NCI-H146 treated with DMSO at 0.1 percent for 48 hours (cell line): ENCODE measurements around the gene CTIF.

Experiments
- DNase-seq: peaks from one replicate; lab custom pipeline; 2025; ENCODE audit not compliant: unreplicated experiment; lab: John Stamatoyannopoulos, UW

Gene CTIF

GRCh38 chr18:48742706-48743475 lies 204.1 kb downstream of the CTIF start:
- no peak for DNase-seq

DNA sequence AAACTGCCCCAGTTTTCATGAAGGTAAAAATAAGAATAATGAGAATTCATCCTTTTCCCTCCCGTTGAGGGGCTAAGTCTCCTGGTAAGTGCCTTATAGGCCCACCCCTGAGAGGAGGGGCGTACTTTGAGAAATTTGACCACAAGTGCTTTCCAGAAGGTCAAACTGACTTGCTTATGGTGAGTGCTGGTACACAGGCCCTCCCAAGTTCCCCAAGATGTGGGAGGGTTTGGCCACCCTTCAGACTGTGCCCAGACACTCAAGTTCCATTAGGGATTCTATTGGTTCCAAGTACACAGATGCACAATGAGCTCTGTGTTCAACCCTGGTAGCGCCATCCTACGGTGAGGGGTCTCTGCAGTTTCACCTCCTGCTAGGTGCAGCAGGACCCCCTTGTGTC lies 205.1 kb downstream of the CTIF start:
- DNase-seq = no peak

- no peak for DNase-seq
Measured at GRCh38 chr18:48745293-48745692, 206.5 kb downstream of the CTIF start.

GRCh38 chr18:48749768-48750167 lies 210.9 kb downstream of the CTIF start:
- DNase-seq = no peak

GRCh38 chr18:48750485-48751175 lies 211.8 kb downstream of the CTIF start:
- no peak for DNase-seq

- DNase-seq = no peak
Measured at GRCh38 chr18:48751727-48752468, 213.1 kb downstream of the CTIF start.

DNA sequence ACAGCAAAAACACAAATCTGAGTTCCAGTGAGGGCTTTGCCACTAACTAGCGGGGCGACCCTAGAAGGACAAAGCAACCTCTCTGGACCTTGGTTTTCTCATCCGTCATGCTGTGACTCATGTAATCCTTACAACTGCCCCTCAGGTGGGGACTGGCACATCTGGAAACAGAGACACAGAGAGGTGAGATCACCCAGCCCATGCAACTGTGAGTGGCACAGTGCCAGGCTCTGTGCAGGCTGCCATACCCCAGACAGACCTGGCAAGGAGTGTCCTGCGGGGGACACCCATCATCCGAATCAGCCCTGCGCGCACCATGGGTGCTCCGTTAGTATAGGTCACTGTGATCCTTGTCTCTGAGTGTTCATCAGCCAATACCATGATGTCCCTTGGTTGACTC lies 213.6 kb downstream of the CTIF start:
- DNase-seq = no peak

DNA sequence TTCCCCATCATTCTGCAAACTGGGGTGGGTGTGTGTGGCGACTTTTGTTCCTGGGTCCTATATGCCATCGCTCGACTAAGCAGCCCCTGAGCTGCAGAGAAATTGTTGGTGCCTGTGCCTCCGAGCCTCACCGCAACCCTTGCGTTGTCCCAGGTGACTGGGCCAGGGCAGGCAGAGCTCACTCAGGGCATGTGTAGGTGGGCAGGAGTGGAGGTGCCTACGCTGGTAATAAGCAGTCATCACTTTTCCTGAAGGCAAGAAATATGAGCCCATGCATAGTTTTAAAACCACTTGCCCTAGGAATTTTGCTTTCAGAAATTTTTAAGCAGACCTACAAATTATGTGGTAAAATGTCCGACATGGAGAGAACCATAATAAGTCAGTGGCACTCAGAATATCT lies 214.1 kb downstream of the CTIF start:
- no peak for DNase-seq

DNA sequence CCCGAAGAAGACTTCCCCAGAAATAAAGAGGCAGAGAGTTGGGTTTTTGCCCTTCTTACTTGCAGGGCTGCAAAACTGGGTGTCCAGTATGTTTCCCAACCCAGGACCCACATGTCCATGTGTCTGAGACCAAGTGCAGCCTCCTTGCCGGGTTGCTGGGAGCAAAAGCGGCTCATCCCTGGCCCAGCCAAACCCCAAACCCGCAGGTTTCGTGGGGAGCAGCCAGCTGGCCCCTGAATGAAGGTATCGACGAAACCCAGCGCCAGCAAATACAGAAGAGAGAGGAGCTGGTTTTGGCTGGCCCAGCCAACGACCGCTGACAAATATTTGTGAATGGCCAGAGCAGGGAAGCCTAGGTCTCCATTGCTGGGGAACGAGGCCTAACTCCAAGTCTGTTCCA lies 214.9 kb downstream of the CTIF start:
- no peak for DNase-seq

DNA sequence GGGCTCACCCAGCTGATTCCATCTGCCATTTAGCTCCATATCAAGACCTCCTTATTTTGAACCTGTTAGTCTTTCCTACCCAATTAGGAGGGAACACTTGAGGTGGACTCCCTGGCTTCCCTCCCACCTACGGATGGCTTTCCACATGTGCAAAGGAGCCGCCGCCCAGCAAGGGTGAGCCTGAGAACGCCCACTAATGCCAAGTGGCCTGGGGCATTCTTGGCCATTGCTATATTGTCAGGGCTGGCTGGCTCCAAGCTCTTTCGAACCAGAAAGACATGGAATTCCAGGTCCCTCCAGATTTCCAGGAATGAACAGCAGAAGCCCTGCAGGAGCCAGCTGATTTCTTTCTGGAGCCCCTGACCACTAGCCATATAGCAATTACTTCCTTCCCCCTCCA lies 215.7 kb downstream of the CTIF start:
- no peak for DNase-seq

DNA sequence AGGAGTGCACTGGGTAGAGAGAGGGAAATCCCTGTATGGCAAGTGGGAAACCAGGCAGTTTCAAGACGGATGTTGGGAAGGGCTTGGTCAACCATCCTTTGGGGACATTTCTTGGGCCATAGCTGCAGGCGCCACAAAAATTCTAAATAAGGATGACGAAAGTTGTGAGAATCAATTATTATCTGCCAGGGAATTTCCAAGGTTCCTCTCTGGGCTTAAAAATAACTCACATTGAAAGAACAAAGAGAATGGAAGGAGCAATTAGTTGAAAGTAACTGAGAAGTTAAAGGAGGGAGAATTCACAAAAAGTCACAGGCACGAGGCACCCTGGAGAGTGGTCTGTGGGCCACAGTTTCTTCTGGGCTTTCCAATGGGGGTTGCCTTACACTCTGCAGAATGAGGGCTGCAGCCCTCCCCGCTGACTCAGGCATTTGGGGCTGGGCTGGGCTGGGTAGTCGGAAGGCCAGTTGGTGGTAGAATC lies 216.2 kb downstream of the CTIF start:
- no peak for DNase-seq

- DNase-seq = no peak
Measured at GRCh38 chr18:48756511-48757226, 217.8 kb downstream of the CTIF start.

- no peak for DNase-seq
Measured at GRCh38 chr18:48757367-48757766, 218.5 kb downstream of the CTIF start.

GRCh38 chr18:48757906-48758305 lies 219.1 kb downstream of the CTIF start:
- DNase-seq = no peak

DNA sequence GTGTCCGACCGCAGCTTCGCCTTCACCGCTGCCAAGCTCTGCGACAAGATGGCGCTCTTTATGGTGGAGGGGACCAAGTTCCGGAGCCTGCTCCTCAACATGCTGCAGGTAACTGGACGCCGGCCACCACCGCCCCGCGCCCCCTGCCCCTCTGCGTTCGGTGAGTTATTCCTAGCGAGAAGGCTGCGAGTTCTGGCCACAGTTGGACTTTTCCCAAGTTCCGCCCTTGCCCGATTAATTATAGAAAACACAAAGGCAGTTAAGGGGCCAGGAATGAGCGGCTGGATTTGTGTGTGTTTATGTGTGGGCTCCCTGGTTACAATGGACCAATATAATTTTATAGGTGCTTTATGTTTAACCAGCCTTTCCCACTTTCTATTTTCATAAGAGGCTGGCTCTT lies 222.8 kb downstream of the CTIF start:
- DNase-seq = no peak

DNA sequence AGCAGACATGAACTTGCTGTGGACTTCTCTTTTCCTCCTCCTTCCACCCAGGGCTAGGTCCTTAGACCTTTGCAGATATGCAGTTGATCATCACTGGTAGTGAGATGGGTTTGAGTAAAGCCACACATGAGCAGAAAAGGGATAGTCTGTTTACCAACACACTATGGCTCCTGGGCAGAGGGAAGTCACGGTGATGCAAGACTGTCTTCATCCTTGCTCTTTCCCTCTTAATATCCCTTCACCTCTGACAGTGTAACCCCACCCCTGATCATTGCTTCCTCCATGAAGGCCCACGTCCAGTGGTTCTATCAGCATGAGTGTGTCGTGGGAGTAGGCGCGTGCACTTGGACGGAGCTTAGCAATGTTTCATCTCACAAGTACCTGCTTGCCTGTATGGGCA lies 223.2 kb downstream of the CTIF start:
- no peak for DNase-seq

DNA sequence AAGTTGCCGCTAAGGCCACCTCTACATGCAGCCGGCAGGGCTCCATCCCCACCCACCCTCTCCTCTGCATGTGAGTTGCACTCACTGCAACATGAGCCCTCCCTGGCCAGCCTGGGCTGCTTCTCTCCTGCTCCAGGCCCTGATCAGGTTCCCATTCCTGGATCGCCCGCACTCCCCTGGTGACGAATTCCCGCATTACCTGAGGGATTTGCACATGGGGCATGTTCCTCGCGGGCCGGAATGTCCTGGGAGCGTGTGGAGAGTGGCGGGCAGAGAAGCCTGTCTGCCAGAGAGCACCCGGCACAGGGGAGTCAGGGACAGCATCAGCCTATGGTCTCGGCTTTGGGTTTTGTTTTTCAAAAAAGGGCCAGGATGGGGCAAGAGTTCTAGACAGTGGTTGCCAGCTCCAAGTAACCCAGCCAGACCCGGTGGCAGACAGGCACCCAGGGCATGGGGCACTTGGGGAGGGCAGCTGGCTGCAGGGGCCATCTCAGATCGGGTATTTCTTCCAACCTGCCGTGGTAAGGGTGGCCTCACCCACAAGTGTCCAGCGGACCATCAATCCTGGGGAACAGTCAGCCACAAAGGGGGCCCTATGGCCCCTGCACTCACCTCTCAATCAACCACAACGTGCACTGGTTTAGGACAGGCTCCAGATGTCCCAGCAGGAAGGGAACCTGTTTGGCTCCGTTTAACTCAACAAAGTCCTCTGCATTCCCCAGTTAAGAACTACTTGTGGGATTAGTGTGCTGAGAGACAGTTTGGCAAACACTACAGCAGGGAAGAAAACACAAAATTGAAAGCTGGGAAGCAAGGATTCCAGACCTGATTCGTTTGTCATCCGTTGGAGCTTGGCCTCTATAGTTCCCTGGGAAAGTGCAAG lies 224.2 kb downstream of the CTIF start:
- no peak for DNase-seq

- DNase-seq = no peak
Measured at GRCh38 chr18:48763719-48764100, 224.9 kb downstream of the CTIF start.

DNA sequence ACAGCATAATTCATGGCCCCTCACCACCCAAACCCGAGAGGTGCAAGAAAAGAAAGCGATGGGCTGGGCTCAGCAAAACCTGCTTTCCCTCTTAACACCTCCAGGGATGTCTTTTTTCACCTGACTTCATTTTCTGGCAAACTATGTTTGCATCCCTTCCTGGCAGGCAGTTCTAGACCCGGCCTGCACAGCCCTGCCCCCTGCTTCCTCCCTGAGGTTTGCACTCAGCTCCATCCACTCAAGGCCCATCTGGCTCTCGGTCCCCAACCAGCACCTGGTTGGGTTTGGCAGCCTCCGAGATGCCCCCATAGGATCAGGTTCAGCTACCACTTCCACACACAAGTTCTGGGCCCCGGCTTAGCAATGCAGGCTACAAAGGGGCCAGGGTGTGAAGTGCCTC lies 226.2 kb downstream of the CTIF start:
- no peak for DNase-seq

GRCh38 chr18:48766026-48766425 lies 227.2 kb downstream of the CTIF start:
- no peak for DNase-seq
